K562 (cell line): Measurements from ENCODE around the gene SDF4.

Experiments
- ATF7 ChIP-seq: fragments of 450-650 bp; IDR thresholded peaks from 2 replicates; pipeline ENCODE4 v1.7.1; 2014; ENCODE audit warnings: mild to moderate bottlenecking, moderate library complexity
- BMI1 ChIP-seq: fragments of 150-350 bp; IDR thresholded peaks from 2 replicates; pipeline ENCODE4 v1.6.1; 2014; ENCODE audit warnings: low read length
- CTCF ChIP-seq, 3 experiments: IDR thresholded peaks in 2 of 3; conservative IDR thresholded peaks in 1 of 3; 2 replicates each; pipeline ENCODE4 v1.5.1; 2011 to 2012; ENCODE audit warnings: low read length in 3 of 3, mild to moderate bottlenecking in 3 of 3, control low read depth in 2 of 3, improper control_type of control experiment in 1 of 3, inconsistent platforms in 1 of 3, low read depth in 1 of 3, mixed read lengths in 1 of 3, moderate library complexity in 1 of 3; ENCODE audit not compliant: insufficient read depth in 2 of 3
- HMGXB4 ChIP-seq: sonication (generic); formaldehyde crosslinking; IDR thresholded peaks from 2 replicates; pipeline ENCODE4 v1.8.1; 2023; ENCODE audit warnings: mild to moderate bottlenecking, missing genetic modification reagents
- KLF1 ChIP-seq: fragments of 450-650 bp; IDR thresholded peaks from 2 replicates; pipeline ENCODE4 v1.6.1; 2016; ENCODE audit warnings: missing genetic modification characterization, missing compliant biosample characterization
- NRF1 ChIP-seq, 2 experiments: fragments of 450-650 bp; IDR thresholded peaks in 1 of 2; conservative IDR thresholded peaks in 1 of 2; 2 replicates each; pipeline ENCODE4 v1.6.1; 2014; ENCODE audit warnings: mild to moderate bottlenecking in 2 of 2
- POLR2AphosphoS5 ChIP-seq: IDR thresholded peaks from 2 replicates; pipeline ENCODE4 v1.6.1; 2011; ENCODE audit warnings: mild to moderate bottlenecking, low read depth, low read length, moderate library complexity; ENCODE audit not compliant: control insufficient read depth, insufficient read depth
- RBM22 ChIP-seq: fragments of 200-400 bp; formaldehyde crosslinking; IDR thresholded peaks from 2 replicates; pipeline ENCODE4 v1.6.1; 2018; ENCODE audit warnings: low read length, low read depth; ENCODE audit not compliant: poor library complexity, severe bottlenecking
- RFX5 ChIP-seq: IDR thresholded peaks from 2 replicates; pipeline ENCODE4 v1.6.1; 2011; ENCODE audit warnings: low read depth, mild to moderate bottlenecking, improper control_type of control experiment, low read length
- SMARCE1 ChIP-seq: fragments of 450-650 bp; IDR thresholded peaks from 2 replicates; pipeline ENCODE4 v1.7.1; 2016; ENCODE audit warnings: mild to moderate bottlenecking
- TCF7L2 ChIP-seq: fragments of 150-350 bp; IDR thresholded peaks from 2 replicates; pipeline ENCODE4 v1.6.1; 2016; ENCODE audit warnings: low read depth, mild to moderate bottlenecking, low read length, moderate library complexity
- YY1 ChIP-seq, 3 experiments: IDR thresholded peaks; 2 replicates each; pipeline ENCODE4 v1.6.1; 2011; ENCODE audit warnings: low read length in 2 of 3, mild to moderate bottlenecking in 2 of 3, moderate library complexity in 2 of 3, borderline replicate concordance in 1 of 3, control low read depth in 1 of 3, low read depth in 1 of 3; ENCODE audit not compliant: insufficient read depth in 3 of 3, insufficient replicate concordance in 2 of 3, control insufficient read depth in 1 of 3, insufficient read length in 1 of 3; ENCODE audit errors: extremely low read depth in 1 of 3
- ZNF224 ChIP-seq: sonication (generic); formaldehyde crosslinking; IDR thresholded peaks from 2 replicates; pipeline ENCODE4 v1.8.0; 2022; ENCODE audit warnings: mild to moderate bottlenecking, missing genetic modification reagents

- TF ChIP-seq POLR2AphosphoS5 (peak; percentile 33; the same call in 1 of the 2 replicates), RFX5 (no peak), RBM22 (no peak), KLF1 (tag) (no peak), SMARCE1 (no peak), ATF7 (no peak), CTCF (IDR thresholded peaks at IDR 0.05 in 2 of 3, conservative IDR thresholded peaks at IDR 0.05 in 1 of 3; ENCODE audit: insufficient read depth in 2 of 3, low read depth in 1 of 3, low read length in 3 of 3) (no peak), HMGXB4 (no peak), NRF1 (conservative IDR thresholded peaks at IDR 0.05 in 1 of 2, IDR thresholded peaks at IDR 0.05 in 1 of 2) (no peak), YY1 (IDR thresholded peaks at IDR 0.05; ENCODE audit: borderline replicate concordance in 1 of 3, control insufficient read depth in 1 of 3, extremely low read depth in 1 of 3, insufficient read depth in 3 of 3, insufficient read length in 1 of 3, insufficient replicate concordance in 2 of 3, low read depth in 1 of 3, low read length in 2 of 3) (no peak), TCF7L2 (no peak), BMI1 (no peak), ZNF224 (CRISPR knock-in tag) (no peak)
Measured at GRCh38 chr1:1267488-1268283, 35.9 kb upstream of the SDF4 start.
